Muscle layer of colon (tissue), 2 donors: ENCODE measurements around the gene MFAP2.

Experiments
- H3K27ac ChIP-seq: one replicate; pipeline ENCODE4 v1.7.0; 2013; ENCODE audit warnings: low read depth, mild to moderate bottlenecking, low read length, moderate library complexity
- H3K27me3 ChIP-seq, 2 donors: one replicate each; pipeline ENCODE4 v1.7.0; 2013; ENCODE audit warnings: low read length in 2 of 2, mild to moderate bottlenecking in 2 of 2; ENCODE audit not compliant: insufficient read depth in 2 of 2, control insufficient read depth in 1 of 2
- H3K36me3 ChIP-seq: one replicate; pipeline ENCODE4 v1.7.0; 2013; ENCODE audit warnings: mild to moderate bottlenecking, low read length; ENCODE audit not compliant: insufficient read depth
- H3K4me1 ChIP-seq: one replicate; pipeline ENCODE4 v1.7.0; 2013; ENCODE audit warnings: mild to moderate bottlenecking, low read length; ENCODE audit not compliant: insufficient read depth
- H3K4me3 ChIP-seq, 2 donors: one replicate each; pipeline ENCODE4 v1.7.0; 2013; ENCODE audit warnings: low read length in 2 of 2, low read depth in 1 of 2, mild to moderate bottlenecking in 1 of 2, moderate library complexity in 1 of 2
- H3K9ac ChIP-seq: one replicate; pipeline ENCODE4 v1.7.0; 2013; ENCODE audit warnings: low read length
- H3K9me3 ChIP-seq: one replicate; pipeline ENCODE4 v1.7.0; 2013; ENCODE audit warnings: mild to moderate bottlenecking, low read length
- donor health status: abdominal sarcoma.
- donor health status: Adenocarcinoma of cecum.

MFAP2 gene

DNA sequence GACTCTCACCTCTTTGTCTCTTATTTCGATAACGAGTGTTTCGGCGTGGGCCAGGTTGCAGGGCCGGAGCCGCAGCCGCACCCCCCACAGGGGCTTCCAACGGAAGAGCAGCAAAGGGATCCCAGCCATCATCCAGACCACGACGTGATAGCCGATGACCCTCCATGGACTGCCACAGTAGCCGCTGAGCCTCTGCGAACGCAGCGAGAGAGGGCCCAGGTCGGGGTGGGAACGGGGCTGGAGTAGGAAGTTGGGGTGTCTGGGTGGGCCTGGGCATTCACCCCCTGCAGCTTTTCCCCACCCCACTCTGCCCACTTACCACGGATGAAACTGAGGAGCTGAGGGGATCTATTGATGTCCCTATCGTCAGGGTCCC is 24.9 kb upstream of the MFAP2 start:
- Histone ChIP-seq H3K4me1 (peaks cover 4% of the 10 kb centered on the region), H3K27me3 (no peaks in the 10 kb centered on the region), H3K27ac (no peak overlapping the region), H3K9ac (no peak overlapping the region), H3K36me3 (peaks cover 32% of the 10 kb centered on the region), H3K9me3 (no peaks in the 10 kb centered on the region), H3K4me3 (no peak overlapping the region)

DNA sequence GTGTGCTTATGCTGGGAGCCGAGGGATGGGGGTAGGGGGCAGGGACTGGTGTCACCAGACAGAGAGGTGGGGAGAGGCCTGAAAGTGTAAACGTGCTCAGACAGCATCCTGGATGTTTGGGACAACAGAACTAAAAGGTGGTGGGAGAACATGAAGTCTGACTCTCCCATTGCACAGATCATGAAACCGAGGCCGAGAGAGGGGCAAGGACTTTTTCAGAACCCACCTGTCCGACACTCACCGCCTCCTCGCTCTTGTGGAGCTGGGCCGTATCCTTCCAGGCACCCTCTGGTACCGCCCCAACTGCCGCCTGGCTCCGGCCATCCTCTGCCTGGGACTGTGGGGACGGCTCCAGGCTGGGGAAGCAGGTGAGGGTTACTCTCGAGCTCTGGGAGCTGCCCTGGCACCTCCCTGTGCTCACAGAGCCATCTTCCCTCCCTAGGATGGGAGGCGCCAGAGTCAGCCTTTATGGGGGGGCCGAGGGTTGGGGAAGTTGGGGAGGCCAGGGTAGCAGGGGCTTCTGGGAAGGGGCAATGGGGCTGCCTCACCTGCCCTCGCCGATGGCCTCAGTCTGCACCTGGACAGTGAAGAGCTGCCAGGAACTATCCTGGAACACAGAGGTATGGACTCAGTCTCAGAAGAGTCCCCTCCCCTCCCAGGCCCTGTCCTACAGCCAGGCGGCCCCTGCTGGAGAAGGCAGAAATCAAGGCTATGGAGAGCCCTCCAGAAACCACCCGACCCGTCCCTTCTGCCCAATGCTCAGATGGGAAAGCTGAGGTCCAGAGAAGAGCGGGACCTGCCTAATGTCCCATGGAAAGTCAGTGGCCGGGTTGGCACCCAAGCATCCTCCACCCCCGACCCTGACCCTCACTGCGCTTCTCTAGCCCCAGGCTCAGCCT is 24.3 kb upstream of the MFAP2 start:
- Histone ChIP-seq H3K27me3 (no peaks in the 10 kb centered on the region), H3K9me3 (no peaks in the 10 kb centered on the region), H3K4me1 (no peaks in the 10 kb centered on the region), H3K9ac (no peak overlapping the region), H3K36me3 (peaks cover 32% of the 10 kb centered on the region), H3K4me3 (no peak overlapping the region), H3K27ac (no peak overlapping the region)

DNA sequence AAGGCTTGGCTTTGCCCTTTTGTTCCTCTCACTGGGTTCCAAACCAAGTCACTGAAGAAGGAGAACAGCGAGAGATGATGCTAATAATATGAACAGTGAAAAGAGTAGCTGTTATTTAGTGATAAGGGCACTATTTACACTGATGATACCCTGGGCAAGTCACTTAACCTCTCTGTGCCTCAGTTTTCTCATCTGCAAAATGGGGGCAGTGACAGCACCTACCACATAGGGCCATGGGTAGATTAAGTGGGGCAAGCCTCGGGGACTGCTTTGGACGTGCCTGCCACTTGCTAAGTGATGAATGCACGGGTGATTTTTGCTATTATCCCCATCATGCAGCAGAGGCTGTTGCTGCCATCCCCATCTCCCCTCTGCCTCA is 22.1 kb upstream of the MFAP2 start:
- no peak overlapping the region for H3K27ac ChIP-seq
- peaks cover 43% of the 10 kb centered on the region for H3K36me3 ChIP-seq
- no peak overlapping the region for H3K4me3 ChIP-seq
- H3K27me3 ChIP-seq = no peaks in the 10 kb centered on the region
- H3K9me3 ChIP-seq = no peaks in the 10 kb centered on the region
- H3K4me1 ChIP-seq = no peaks in the 10 kb centered on the region
- no peak overlapping the region for H3K9ac ChIP-seq

DNA sequence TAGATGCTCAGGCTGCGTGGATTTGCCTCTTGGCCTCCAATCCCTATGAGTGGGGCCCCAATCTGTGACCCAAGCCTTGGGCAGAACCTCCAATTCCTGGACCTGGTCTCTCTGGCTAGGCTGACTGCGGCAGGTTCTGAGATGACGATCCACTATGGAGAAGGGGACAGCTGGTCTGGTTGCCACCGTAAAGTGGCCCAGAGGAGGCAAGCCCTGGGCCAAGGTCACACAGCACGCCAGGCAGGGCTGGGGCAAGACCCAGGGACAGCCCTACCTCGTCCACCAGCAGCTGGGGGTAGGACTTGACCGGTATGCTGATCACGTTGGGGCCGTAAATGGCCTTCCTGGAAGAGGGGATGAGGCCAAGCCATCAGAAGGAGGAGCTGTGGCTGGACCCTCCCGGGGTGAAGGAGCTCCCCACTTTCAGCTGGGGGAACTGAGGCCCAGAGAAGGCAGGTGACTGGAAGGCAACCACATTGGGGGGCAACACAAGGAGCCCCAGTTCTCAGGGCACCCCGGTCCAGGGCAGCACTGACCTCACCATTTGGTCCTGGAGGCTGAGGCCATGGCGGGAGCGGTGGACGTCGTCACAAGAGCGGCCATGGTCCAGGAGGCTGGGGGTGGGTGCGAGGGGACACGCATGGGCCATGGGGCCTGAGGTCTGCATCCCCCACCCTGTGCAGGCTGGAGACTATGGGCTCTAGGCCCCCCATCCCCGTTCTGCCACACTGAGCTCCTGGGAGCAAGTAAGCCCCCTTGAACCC is 21.5 kb upstream of the MFAP2 start:
- Histone ChIP-seq H3K9me3 (no peaks in the 10 kb centered on the region), H3K4me1 (no peaks in the 10 kb centered on the region), H3K36me3 (peaks cover 47% of the 10 kb centered on the region), H3K4me3 (no peak overlapping the region), H3K9ac (no peak overlapping the region), H3K27ac (no peak overlapping the region), H3K27me3 (no peaks in the 10 kb centered on the region)

DNA sequence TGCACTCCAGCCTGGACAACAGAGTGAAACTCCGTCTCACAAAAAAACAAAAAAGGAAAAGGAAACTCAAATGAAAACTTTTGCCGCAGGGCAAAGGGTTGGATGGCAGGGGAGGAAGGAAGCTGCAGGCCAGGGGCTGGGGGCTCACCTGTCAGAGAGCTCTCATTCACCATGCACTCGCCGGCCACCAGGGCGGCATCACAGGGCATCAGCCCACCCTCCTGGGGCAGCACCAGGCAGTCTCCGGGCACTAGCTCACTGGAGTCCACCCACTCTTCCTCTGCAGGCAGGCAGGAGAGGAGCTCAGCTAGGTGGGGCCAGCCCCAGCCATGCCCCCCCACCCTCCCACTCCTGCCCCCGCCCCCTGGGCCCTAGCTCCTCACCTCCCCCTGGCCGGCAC is 19.4 kb upstream of the MFAP2 start:
- no peaks in the 10 kb centered on the region for H3K27me3 ChIP-seq
- no peak overlapping the region for H3K9ac ChIP-seq
- H3K36me3 ChIP-seq = peaks cover 54% of the 10 kb centered on the region
- H3K9me3 ChIP-seq = no peaks in the 10 kb centered on the region
- no peaks in the 10 kb centered on the region for H3K4me1 ChIP-seq
- H3K4me3 ChIP-seq = no peak overlapping the region
- no peak overlapping the region for H3K27ac ChIP-seq

DNA sequence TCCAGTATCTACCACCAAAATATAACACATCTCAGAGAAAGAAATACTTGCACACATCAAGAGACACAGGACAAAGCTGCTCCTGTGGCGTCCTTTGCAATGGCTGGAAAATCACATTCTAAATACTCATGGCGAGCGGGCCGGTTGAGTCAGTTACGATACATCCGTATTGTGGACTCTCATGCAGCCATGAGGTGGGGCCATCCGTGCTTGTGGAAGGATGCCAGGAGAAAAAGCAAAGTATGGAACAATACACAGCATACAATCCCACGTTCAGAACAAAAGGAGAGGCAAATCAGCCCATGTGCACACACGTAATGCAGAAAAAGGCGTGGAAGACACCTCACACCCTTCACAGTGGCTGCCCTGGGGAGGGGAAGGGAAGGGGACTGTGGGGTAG is 18.2 kb upstream of the MFAP2 start:
- H3K36me3 ChIP-seq = peaks cover 44% of the 10 kb centered on the region
- H3K27me3 ChIP-seq = no peaks in the 10 kb centered on the region
- no peak overlapping the region for H3K27ac ChIP-seq
- no peaks in the 10 kb centered on the region for H3K9me3 ChIP-seq
- no peak overlapping the region for H3K9ac ChIP-seq
- H3K4me1 ChIP-seq = no peaks in the 10 kb centered on the region
- no peak overlapping the region for H3K4me3 ChIP-seq

DNA sequence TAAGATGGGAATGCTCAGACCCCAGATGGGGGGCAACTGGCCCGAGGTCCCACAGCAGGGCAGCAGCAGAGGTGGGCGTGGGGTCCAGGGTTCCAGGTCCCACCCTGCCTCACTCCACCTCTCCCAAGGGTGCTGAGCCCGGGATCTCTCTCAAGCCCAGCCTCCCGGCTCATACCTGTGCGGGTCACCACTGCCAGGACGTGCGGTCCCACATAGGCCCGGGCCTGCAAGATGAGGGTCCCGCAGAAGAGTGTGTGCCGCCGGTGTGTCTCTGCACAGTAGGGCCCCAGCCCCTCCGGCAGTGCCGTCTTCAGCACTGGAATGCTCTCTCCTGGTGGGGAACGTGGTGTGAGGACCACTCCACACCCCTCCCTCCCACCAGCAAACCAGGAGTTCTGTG is 16.4 kb upstream of the MFAP2 start:
- Histone ChIP-seq H3K36me3 (peaks cover 31% of the 10 kb centered on the region), H3K4me1 (no peaks in the 10 kb centered on the region), H3K27me3 (no peaks in the 10 kb centered on the region), H3K27ac (no peak overlapping the region), H3K9me3 (no peaks in the 10 kb centered on the region), H3K4me3 (no peak overlapping the region), H3K9ac (no peak overlapping the region)

DNA sequence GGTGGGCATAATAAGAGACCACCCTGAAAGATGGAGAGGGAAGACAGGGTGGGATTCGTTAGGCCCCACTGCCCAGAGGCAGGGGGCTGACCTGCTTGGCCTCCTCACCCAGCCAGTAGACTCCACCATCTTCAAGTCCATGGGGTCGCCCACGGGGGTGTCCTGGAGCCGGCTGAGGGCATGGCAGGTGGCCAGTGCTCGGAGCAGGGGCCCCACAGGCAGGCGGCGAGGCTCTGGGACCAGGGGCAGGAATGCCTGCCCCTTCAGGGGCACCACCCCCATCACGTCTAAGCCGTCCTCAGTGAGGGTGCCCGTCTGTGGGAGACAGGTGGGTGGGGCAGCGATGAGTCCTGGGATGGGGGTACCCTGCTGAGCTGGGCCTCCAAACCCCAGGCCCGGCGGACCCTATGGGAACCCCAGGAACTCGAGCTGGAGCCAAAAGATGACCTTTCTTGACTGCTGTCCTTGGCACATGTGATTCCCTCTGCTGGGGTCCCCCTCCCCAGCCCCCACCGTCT is 13.2 kb upstream of the MFAP2 start:
- Histone ChIP-seq H3K9ac (no peak overlapping the region), H3K4me1 (no peaks in the 10 kb centered on the region), H3K27ac (no peak overlapping the region), H3K27me3 (no peaks in the 10 kb centered on the region), H3K36me3 (peaks cover 27% of the 10 kb centered on the region), H3K9me3 (no peaks in the 10 kb centered on the region), H3K4me3 (no peak overlapping the region)

DNA sequence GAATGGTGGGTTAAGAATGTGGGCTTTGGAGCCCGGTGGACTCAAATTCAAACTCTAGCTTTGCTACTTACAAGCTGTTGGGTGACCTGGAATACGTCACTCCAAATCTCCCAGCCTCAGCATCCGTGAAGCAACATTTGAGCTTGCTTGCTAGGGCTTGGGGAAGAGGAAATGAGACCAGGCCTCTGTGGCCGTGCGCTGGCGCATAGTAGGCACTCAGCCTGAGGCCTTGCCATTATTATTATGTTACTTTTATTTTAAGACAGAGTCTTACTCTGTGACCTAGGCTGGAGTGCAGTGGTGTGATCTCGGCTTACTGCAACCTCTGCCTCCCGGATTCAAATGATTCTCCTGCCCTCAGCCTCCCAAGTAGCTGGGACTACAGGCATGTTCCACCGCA is 12.3 kb upstream of the MFAP2 start:
- Histone ChIP-seq H3K4me3 (no peak overlapping the region), H3K27ac (no peak overlapping the region), H3K36me3 (peaks cover 23% of the 10 kb centered on the region), H3K9ac (no peak overlapping the region), H3K4me1 (no peaks in the 10 kb centered on the region), H3K9me3 (no peaks in the 10 kb centered on the region), H3K27me3 (no peaks in the 10 kb centered on the region)

DNA sequence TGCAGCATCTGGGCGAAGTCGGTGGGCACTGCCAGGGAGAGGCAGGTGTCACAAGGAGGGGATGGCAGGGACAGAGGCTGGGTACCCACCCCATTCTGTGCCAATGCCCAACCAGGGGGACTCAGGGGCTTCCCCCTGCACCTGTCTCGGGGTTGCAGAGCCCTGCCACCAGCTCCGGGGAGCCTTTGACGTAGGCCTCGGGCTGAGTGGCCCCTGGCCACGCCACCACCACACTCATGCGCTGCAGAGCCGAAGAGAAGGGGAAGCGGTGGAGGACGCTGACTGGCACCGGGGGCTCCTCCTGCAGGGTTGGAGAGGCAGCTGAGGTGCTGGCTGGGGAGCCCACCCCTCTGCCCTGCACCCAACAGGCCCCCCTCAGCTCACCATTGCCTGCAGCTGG is 11.7 kb upstream of the MFAP2 start:
- H3K4me1 ChIP-seq = no peaks in the 10 kb centered on the region
- no peaks in the 10 kb centered on the region for H3K27me3 ChIP-seq
- H3K36me3 ChIP-seq = peaks cover 21% of the 10 kb centered on the region
- H3K9me3 ChIP-seq = no peaks in the 10 kb centered on the region
- H3K4me3 ChIP-seq = no peak overlapping the region
- no peak overlapping the region for H3K27ac ChIP-seq
- H3K9ac ChIP-seq = no peak overlapping the region

DNA sequence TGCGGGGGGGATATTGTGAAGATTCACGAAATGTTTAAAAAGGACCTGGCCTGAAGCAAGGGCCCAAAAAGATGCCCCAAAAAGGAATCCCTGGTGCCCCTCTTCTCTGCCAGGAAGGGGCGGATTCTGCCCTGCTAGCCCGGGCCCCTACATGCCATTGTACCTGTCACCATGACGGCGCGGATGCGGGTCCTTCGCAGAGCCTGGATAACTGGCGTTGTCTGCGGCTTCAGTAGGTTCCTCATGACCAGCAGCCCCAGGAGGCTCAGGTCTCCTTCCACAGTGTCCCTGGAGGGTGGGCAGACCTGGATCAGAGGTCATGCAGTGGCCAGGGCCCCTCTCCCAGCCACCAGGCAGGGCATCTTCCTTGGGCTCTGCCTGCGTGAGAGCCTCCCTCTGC is 11.2 kb upstream of the MFAP2 start:
- Histone ChIP-seq H3K27me3 (no peaks in the 10 kb centered on the region), H3K9ac (no peak overlapping the region), H3K9me3 (no peaks in the 10 kb centered on the region), H3K4me1 (no peaks in the 10 kb centered on the region), H3K4me3 (no peak overlapping the region), H3K27ac (no peak overlapping the region), H3K36me3 (peaks cover 16% of the 10 kb centered on the region)
